Measurements from ENCODE around the gene FADS3.

DNA sequence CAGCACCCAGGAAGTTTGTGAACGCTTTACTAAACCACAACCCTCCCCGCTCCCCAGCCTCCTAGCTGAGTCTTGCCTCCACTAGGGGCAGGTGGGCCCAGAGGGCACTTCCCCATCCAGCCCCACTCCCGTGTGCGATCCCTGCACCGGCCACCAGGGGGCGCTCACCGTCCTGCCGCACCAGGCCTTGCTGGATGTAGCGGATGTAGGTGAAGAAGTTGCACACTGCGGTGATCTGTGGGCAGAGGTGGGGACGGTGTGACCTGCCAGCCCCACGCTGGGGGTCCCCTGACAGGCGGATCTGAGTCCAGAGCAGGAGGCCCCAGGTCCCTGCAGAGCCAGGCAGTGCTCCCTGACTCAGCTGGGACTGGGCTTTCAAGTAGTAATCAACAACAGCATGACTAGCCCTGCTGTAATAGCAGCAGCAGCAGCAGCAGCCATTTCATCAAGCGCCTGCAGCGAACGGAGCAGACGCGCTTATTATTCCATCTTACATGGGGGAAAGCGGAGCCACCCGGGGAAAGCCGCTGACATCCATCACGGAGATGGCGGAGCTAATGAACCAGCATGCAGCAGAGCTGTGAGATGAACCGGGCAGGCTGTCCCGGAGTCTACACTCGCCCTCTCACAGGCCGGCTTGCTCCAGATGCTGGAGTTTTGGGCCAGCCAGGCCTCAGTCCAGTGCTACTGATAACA lies 7.9 kb upstream of the FADS3 start:
- TF ChIP-seq, protein P1, sequence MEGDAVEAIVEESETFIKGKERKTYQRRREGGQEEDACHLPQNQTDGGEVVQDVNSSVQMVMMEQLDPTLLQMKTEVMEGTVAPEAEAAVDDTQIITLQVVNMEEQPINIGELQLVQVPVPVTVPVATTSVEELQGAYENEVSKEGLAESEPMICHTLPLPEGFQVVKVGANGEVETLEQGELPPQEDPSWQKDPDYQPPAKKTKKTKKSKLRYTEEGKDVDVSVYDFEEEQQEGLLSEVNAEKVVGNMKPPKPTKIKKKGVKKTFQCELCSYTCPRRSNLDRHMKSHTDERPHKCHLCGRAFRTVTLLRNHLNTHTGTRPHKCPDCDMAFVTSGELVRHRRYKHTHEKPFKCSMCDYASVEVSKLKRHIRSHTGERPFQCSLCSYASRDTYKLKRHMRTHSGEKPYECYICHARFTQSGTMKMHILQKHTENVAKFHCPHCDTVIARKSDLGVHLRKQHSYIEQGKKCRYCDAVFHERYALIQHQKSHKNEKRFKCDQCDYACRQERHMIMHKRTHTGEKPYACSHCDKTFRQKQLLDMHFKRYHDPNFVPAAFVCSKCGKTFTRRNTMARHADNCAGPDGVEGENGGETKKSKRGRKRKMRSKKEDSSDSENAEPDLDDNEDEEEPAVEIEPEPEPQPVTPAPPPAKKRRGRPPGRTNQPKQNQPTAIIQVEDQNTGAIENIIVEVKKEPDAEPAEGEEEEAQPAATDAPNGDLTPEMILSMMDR (IDR thresholded peaks at IDR 0.05; ENCODE audit: borderline replicate concordance, extremely low read depth, low read length, poor library complexity, severe bottlenecking): peak; percentile 100
- no peak for TF ChIP-seq EZH2 (IDR thresholded peaks at IDR 0.05; ENCODE audit: borderline replicate concordance, low read depth, low read length, severe bottlenecking)
